CD14-positive monocyte (primary cell): ENCODE results near the gene NLK. TPM values are rescaled to one million over a fixed set of nuclear protein-coding genes. Genes with fewer than 3 reads are reported as not detected.

Experiments
- DNase-seq, 3 donors: peaks; one replicate each; pipeline ENCODE4 v3.0.0-alpha.2; 2011 to 2022
- H2AFZ ChIP-seq: 2 replicates; pipeline ENCODE4 v1.6.0; 2012; ENCODE audit warnings: mild to moderate bottlenecking, low read depth, low read length, inconsistent platforms; ENCODE audit not compliant: insufficient read depth, poor library complexity, severe bottlenecking
- H3K27ac ChIP-seq, 2 donors: 1 replicate in 1 of 2; 2 replicates in 1 of 2; pipeline ENCODE4 v1.5.1; 2012 to 2013; ENCODE audit warnings: low read length in 2 of 2, control low read depth in 1 of 2, inconsistent platforms in 1 of 2, low read depth in 1 of 2, mild to moderate bottlenecking in 1 of 2
- H3K27me3 ChIP-seq, 2 donors: one replicate each; pipeline versions ENCODE4 v1.6.0 to v1.6.1; 2011 to 2013; ENCODE audit warnings: low read length in 2 of 2; ENCODE audit not compliant: control insufficient read depth in 2 of 2, insufficient read depth in 2 of 2
- H3K36me3 ChIP-seq, 2 donors: replicated peaks in 1 of 2; 1 replicate in 1 of 2; 2 replicates in 1 of 2; pipeline versions ENCODE4 v1.5.1 to v1.6.1; 2012 to 2013; ENCODE audit warnings: low read length in 2 of 2, control low read depth in 1 of 2, inconsistent platforms in 1 of 2, mild to moderate bottlenecking in 1 of 2; ENCODE audit not compliant: insufficient read depth in 2 of 2, control insufficient read depth in 1 of 2
- H3K4me1 ChIP-seq, 2 donors: 1 replicate in 1 of 2; 2 replicates in 1 of 2; pipeline versions ENCODE4 v1.5.1 to v1.6.1; 2012 to 2013; ENCODE audit warnings: low read length in 2 of 2, control low read depth in 1 of 2, inconsistent platforms in 1 of 2, mild to moderate bottlenecking in 1 of 2, moderate library complexity in 1 of 2; ENCODE audit not compliant: insufficient read depth in 2 of 2, control insufficient read depth in 1 of 2
- H3K4me2 ChIP-seq: replicated peaks from 2 replicates; pipeline ENCODE3; 2012; ENCODE audit warnings: low read length, moderate library complexity, mild to moderate bottlenecking; ENCODE audit not compliant: poor library complexity, severe bottlenecking; ENCODE audit errors: extremely low read depth
- H3K4me3 ChIP-seq, 3 experiments: fragments of 200-600 bp in 1 of 3; sonication (generic) in 1 of 3; replicated peaks in 1 of 3; 1 replicate in 2 of 3; 2 replicates in 1 of 3; pipeline ENCODE4 v1.5.1; 2011 to 2013; ENCODE audit warnings: low read length in 3 of 3, mild to moderate bottlenecking in 3 of 3, control low read depth in 2 of 3, low read depth in 2 of 3, inconsistent platforms in 1 of 3, moderate library complexity in 1 of 3
- H3K79me2 ChIP-seq: 2 replicates; pipeline ENCODE4 v1.6.0; 2012; ENCODE audit warnings: mild to moderate bottlenecking, control low read depth, inconsistent platforms, low read length, moderate library complexity; ENCODE audit not compliant: insufficient read depth
- H3K9ac ChIP-seq: 2 replicates; pipeline ENCODE4 v1.6.0; 2017; ENCODE audit warnings: low read length, mild to moderate bottlenecking; ENCODE audit not compliant: insufficient read depth, poor library complexity, severe bottlenecking
- H3K9me3 ChIP-seq, 2 donors: replicated peaks in 1 of 2; 1 replicate in 1 of 2; 2 replicates in 1 of 2; pipeline versions ENCODE4 v1.5.1 to v1.6.1; 2012 to 2013; ENCODE audit warnings: low read length in 2 of 2, control low read depth in 1 of 2; ENCODE audit not compliant: control insufficient read depth in 1 of 2, insufficient read depth in 1 of 2
- H4K20me1 ChIP-seq: 2 replicates; pipeline ENCODE4 v1.6.0; 2012; ENCODE audit warnings: mild to moderate bottlenecking, low read length, control low read depth, moderate library complexity; ENCODE audit not compliant: insufficient read depth
- H3K27ac Mint-ChIP-seq, 7 donors: one replicate each; pipeline ENCODE4 v1.8.0; 2020; ENCODE audit warnings: mild to moderate bottlenecking in 7 of 7, mixed read lengths in 7 of 7, moderate library complexity in 6 of 7, inconsistent platforms in 2 of 7
- H3K27me3 Mint-ChIP-seq, 3 donors: one replicate each; pipeline ENCODE4 v1.8.0; 2021 to 2022; ENCODE audit warnings: low read depth in 3 of 3, mild to moderate bottlenecking in 3 of 3, mixed read lengths in 3 of 3, moderate library complexity in 3 of 3, inconsistent platforms in 1 of 3
- H3K36me3 Mint-ChIP-seq, 2 donors: one replicate each; pipeline ENCODE4 v1.8.0; 2020; ENCODE audit warnings: mixed read lengths in 2 of 2, inconsistent platforms in 1 of 2, mild to moderate bottlenecking in 1 of 2
- H3K4me1 Mint-ChIP-seq: one replicate; pipeline ENCODE4 v1.8.0; 2020; ENCODE audit warnings: mild to moderate bottlenecking, mixed read lengths
- H3K4me3 Mint-ChIP-seq, 2 donors: one replicate each; pipeline ENCODE4 v1.8.0; 2020; ENCODE audit warnings: mild to moderate bottlenecking in 2 of 2, mixed read lengths in 2 of 2, moderate library complexity in 1 of 2
- H3K9me3 Mint-ChIP-seq, 7 donors: one replicate each; pipeline ENCODE4 v1.8.0; 2020 to 2022; ENCODE audit warnings: mixed read lengths in 7 of 7, mild to moderate bottlenecking in 6 of 7, moderate library complexity in 6 of 7, inconsistent platforms in 2 of 7
- WGBS: methylation state at CpG from one replicate; pipeline ENCODE4 v1.1.5; 2013; ENCODE audit warnings: missing lambda C conversion rate; ENCODE audit not compliant: insufficient coverage; 5-methylcytosine and 5-hydroxymethylcytosine counted together
- intact Hi-C, 2 donors: fragments of 100-400 bp; cut with micrococcal nuclease; formaldehyde crosslinking; loops; one replicate each; pipeline versions ENCODE4 v1.15.0 to v1.15.1; 2023
- polyA plus RNA-seq, 3 donors: library from polyadenylated mRNA; depleted of rRNA in 1 of 3; unstranded in 2 of 3; stranded (reverse) in 1 of 3; fragments of 300-500 nt in 2 of 3; fragments of >200 nt in 1 of 3; fragmentation: Illumina TruSeq in 2 of 3; gene quantifications; 1 replicate in 2 of 3; 2 replicates in 1 of 3; pipeline ENCODE4 v1.2.3, GENCODE V29; 2012 to 2021
- TF ChIP-seq, protein P1 (sequence below): fragments of 200-600 bp; IDR thresholded peaks from one replicate; pipeline ENCODE4 v1.8.0; 2022; ENCODE audit warnings: antibody characterized with exemption, mild to moderate bottlenecking

NLK gene
- polyA plus RNA-seq, 3 donors = 1.7 to 6.5 (median 2.0) TPM

DNA sequence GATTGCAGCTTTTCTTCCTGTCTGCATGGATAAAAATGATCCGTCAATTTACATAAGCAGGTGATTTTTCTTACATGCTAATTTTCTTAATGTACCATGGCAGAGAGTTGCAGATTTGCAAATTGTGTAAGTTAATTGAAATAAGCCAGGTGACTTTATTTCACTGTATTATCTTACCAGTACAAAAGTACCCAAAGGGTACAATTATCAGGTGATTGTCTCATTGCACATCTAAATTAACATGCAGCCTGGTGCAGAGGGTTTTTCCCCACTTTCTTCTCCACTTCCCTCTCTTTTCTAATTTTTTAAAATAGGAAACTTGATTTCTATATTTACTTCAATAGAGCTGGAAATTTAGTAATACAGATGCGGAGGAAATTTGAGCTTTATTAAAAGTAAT, 11.2 kb downstream of the NLK start:
- Histone ChIP-seq H3K36me3 (no peaks in the 10 kb centered on the region), H3K79me2 (peaks cover 71% of the 10 kb centered on the region), H3K4me1 (peaks cover 18 to 19% of the 10 kb centered on the region in 2 donors), H3K9ac (no peak overlapping the region), H3K9me3 (no peaks in the 10 kb centered on the region), H3K27me3 (no peaks in the 10 kb centered on the region), H4K20me1 (peaks cover 59% of the 10 kb centered on the region), H2AFZ (no peak overlapping the region), H3K4me3 (no peak overlapping the region), H3K4me2 (no peak overlapping the region), H3K27ac (no peak overlapping the region)
- DNase-seq = no peak
- no CpG with 5 or more reads among the region's 2 CpGs for WGBS
- H3K9me3 Mint-ChIP-seq = no peaks in the 10 kb centered on the region
- intact Hi-C loops = no loop called here
- no peaks in the 10 kb centered on the region for H3K27me3 Mint-ChIP-seq
- H3K4me1 Mint-ChIP-seq = peaks cover 31% of the 10 kb centered on the region
- TF ChIP-seq, protein P1, sequence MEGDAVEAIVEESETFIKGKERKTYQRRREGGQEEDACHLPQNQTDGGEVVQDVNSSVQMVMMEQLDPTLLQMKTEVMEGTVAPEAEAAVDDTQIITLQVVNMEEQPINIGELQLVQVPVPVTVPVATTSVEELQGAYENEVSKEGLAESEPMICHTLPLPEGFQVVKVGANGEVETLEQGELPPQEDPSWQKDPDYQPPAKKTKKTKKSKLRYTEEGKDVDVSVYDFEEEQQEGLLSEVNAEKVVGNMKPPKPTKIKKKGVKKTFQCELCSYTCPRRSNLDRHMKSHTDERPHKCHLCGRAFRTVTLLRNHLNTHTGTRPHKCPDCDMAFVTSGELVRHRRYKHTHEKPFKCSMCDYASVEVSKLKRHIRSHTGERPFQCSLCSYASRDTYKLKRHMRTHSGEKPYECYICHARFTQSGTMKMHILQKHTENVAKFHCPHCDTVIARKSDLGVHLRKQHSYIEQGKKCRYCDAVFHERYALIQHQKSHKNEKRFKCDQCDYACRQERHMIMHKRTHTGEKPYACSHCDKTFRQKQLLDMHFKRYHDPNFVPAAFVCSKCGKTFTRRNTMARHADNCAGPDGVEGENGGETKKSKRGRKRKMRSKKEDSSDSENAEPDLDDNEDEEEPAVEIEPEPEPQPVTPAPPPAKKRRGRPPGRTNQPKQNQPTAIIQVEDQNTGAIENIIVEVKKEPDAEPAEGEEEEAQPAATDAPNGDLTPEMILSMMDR = no peak
- no peak overlapping the region for H3K4me3 Mint-ChIP-seq
- H3K36me3 Mint-ChIP-seq = peaks cover 3 to 9% of the 10 kb centered on the region in 2 donors
- H3K27ac Mint-ChIP-seq = no peak overlapping the region

DNA sequence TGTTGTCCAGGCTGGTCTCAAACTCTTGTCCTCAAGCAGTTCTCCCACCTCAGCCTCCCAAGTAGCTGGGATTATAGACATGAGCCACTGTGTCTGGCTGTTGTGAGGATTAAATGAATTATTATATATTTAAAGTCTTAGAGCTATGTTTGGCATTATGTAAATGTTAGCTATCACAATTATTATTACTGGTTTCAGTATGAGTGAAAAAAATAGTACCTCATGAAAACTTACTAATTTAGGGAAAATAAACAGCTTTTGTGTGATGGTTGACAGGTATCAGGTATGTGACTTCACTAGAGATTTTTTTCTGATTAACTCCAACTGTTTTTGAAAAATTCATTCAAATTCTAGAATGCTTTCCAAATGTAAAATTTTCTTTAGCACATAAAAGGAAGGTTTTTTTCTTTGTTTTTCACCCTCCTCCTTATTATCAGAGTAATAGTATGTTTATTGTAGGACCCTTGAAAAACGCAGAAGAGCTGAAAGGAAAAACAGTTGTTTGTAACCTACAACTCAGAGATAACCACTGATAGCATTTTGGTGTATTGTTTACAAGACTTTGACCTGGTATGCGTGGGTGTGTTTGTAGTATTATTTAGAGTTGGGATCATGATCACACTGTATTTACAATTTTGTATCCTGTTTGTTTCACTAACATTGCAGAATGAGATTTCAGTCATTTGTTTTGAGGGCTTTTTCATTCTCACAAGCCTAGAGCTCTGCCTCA, 13.2 kb downstream of the NLK start:
- Mint-ChIP-seq H3K36me3 (peaks cover 3 to 6% of the 10 kb centered on the region in 2 donors), H3K9me3 (no peaks in the 10 kb centered on the region), H3K27ac (peak overlapping the region in 3 of 7 donors; percentile 0 to 12 (median 3)), H3K27me3 (no peaks in the 10 kb centered on the region), H3K4me1 (peaks cover 27% of the 10 kb centered on the region), H3K4me3 (no peak overlapping the region)
- peaks cover 62% of the 10 kb centered on the region for H3K79me2 ChIP-seq
- no peak overlapping the region for H3K4me2 ChIP-seq
- no peak overlapping the region for H3K4me3 ChIP-seq
- no peaks in the 10 kb centered on the region for H3K36me3 ChIP-seq
- intact Hi-C loops = no loop called here
- DNase-seq = no peak
- no peak overlapping the region for H3K27ac ChIP-seq
- peaks cover 18 to 19% of the 10 kb centered on the region in 2 donors for H3K4me1 ChIP-seq
- H4K20me1 ChIP-seq = peaks cover 46% of the 10 kb centered on the region
- TF ChIP-seq, protein P1 = no peak
- H2AFZ ChIP-seq = no peak overlapping the region
- no peak overlapping the region for H3K9ac ChIP-seq
- no peaks in the 10 kb centered on the region for H3K9me3 ChIP-seq
- no peaks in the 10 kb centered on the region for H3K27me3 ChIP-seq
- WGBS = no CpG with 5 or more reads among the region's 2 CpGs
